CD4-positive, CD25-positive, alpha-beta regulatory T cell (primary cell): ENCODE results near the gene EXOC7. TPM values are rescaled to one million over a fixed set of nuclear protein-coding genes. Genes with fewer than 3 reads are reported as not detected.
"Not testable (repeated sequence)": the region's sequence is repeated elsewhere in the genome, so short reads cannot be mapped to it uniquely, and the experiment has no call there.

Source experiments
- ATAC-seq, 2 donors: fragments of 150-1000 bp; cut with Tn5 transposase; one replicate each; pipeline ENCODE4 v1.10.0; 2021; ENCODE audit warnings: low read depth in 2 of 2, moderate number of reproducible peaks in 2 of 2, moderate library complexity in 1 of 2
- DNase-seq, 3 donors: peaks; one replicate each; pipeline versions ENCODE4 v3.0.0 to v3.0.0-alpha.2; 2012 to 2022; ENCODE audit warnings: mixed read lengths in 1 of 3
- H3K27ac ChIP-seq: one replicate; pipeline ENCODE4 v1.7.0; 2013; ENCODE audit warnings: mild to moderate bottlenecking, low read length; ENCODE audit not compliant: insufficient read depth, poor library complexity, severe bottlenecking
- H3K27me3 ChIP-seq: one replicate; pipeline ENCODE4 v1.7.0; 2013; ENCODE audit warnings: low read length; ENCODE audit not compliant: control insufficient read depth, insufficient read depth
- H3K36me3 ChIP-seq: one replicate; pipeline ENCODE4 v1.7.0; 2013; ENCODE audit warnings: mild to moderate bottlenecking, low read length, moderate library complexity; ENCODE audit not compliant: control insufficient read depth, insufficient read depth
- H3K4me1 ChIP-seq: 2 replicates; pipeline ENCODE4 v1.7.0; 2013; ENCODE audit warnings: mild to moderate bottlenecking, low read length; ENCODE audit not compliant: insufficient read depth, control insufficient read depth, poor library complexity, severe bottlenecking
- H3K4me3 ChIP-seq: one replicate; pipeline ENCODE4 v1.7.0; 2013; ENCODE audit warnings: low read depth, mild to moderate bottlenecking, low read length, moderate library complexity
- H3K9me3 ChIP-seq, 2 experiments: 1 replicate in 1 of 2; 2 replicates in 1 of 2; pipeline ENCODE4 v1.7.0; 2013; ENCODE audit warnings: low read length in 2 of 2, mild to moderate bottlenecking in 1 of 2, moderate library complexity in 1 of 2; ENCODE audit not compliant: control insufficient read depth in 2 of 2
- H3K27ac Mint-ChIP-seq, 3 donors: one replicate each; pipeline ENCODE4 v1.8.0; 2020 to 2022; ENCODE audit warnings: mild to moderate bottlenecking in 3 of 3, mixed read lengths in 3 of 3, moderate library complexity in 2 of 3
- H3K27me3 Mint-ChIP-seq: one replicate; pipeline ENCODE4 v1.8.0; 2022; ENCODE audit warnings: mild to moderate bottlenecking, mixed read lengths
- H3K36me3 Mint-ChIP-seq: one replicate; pipeline ENCODE4 v1.8.0; 2020; ENCODE audit warnings: mixed read lengths
- H3K4me1 Mint-ChIP-seq, 4 donors: one replicate each; pipeline ENCODE4 v1.8.0; 2020 to 2022; ENCODE audit warnings: mixed read lengths in 4 of 4, mild to moderate bottlenecking in 1 of 4
- H3K4me3 Mint-ChIP-seq, 4 donors: one replicate each; pipeline ENCODE4 v1.8.0; 2020 to 2022; ENCODE audit warnings: mild to moderate bottlenecking in 4 of 4, mixed read lengths in 4 of 4, moderate library complexity in 3 of 4
- H3K9me3 Mint-ChIP-seq, 7 donors: one replicate each; pipeline ENCODE4 v1.8.0; 2020 to 2022; ENCODE audit warnings: mixed read lengths in 7 of 7, mild to moderate bottlenecking in 3 of 7, moderate library complexity in 2 of 7
- polyA plus RNA-seq, 4 donors: library from polyadenylated mRNA; unstranded; fragments of 300-500 nt; fragmentation: Illumina TruSeq; gene quantifications; one replicate each; pipeline ENCODE4 v1.2.3, GENCODE V29; 2021
- total RNA-seq: library from RNA; stranded (reverse); gene quantifications from one replicate; pipeline ENCODE4 v1.2.3, GENCODE V29; 2022

The EXOC7 gene
- total and polyA plus RNA-seq, 5 donors from 2014 or later = 41.3 to 105 (median 46.8) TPM

- not testable (repeated sequence) for H3K27ac ChIP-seq, H3K27me3 Mint-ChIP-seq, H3K4me1 ChIP-seq, H3K9me3 Mint-ChIP-seq, DNase-seq, H3K27me3 ChIP-seq, H3K4me3 Mint-ChIP-seq, H3K9me3 ChIP-seq, ATAC-seq, H3K4me3 ChIP-seq
- H3K36me3 ChIP-seq = peaks cover 96% of the 10 kb centered on the region
- Mint-ChIP-seq H3K27ac (peak overlapping the region in 1 of 3 donors; percentile 32), H3K36me3 (peaks cover 51% of the 10 kb centered on the region), H3K4me1 (peaks cover 0 to 14% (median 10%) of the 10 kb centered on the region in 4 donors)
Measured at GRCh38 chr17:76044475-76045007, 59.0 kb downstream of the EXOC7 start.

GRCh38 chr17:76042868-76043267 lies 60.7 kb downstream of the EXOC7 start:
- peaks cover 52% of the 10 kb centered on the region for H3K36me3 Mint-ChIP-seq
- H3K27ac Mint-ChIP-seq, H3K4me3 Mint-ChIP-seq, ATAC-seq, H3K27me3 ChIP-seq, H3K4me1 Mint-ChIP-seq, H3K27me3 Mint-ChIP-seq, DNase-seq, H3K9me3 Mint-ChIP-seq, H3K27ac ChIP-seq, H3K4me3 ChIP-seq, H3K4me1 ChIP-seq, H3K9me3 ChIP-seq: not testable (repeated sequence)
- H3K36me3 ChIP-seq = peaks cover 93% of the 10 kb centered on the region

GRCh38 chr17:76040376-76040775 lies 63.2 kb downstream of the EXOC7 start:
- no peaks in the 10 kb centered on the region for H3K4me1 ChIP-seq
- no peak for ATAC-seq
- Mint-ChIP-seq H3K4me1 (peaks cover 0 to 2% (median 0%) of the 10 kb centered on the region in 4 donors), H3K27me3 (no peaks in the 10 kb centered on the region), H3K9me3 (no peaks in the 10 kb centered on the region), H3K4me3 (no peak overlapping the region), H3K27ac (peak overlapping the region; percentile 67 to 75 (median 71)), H3K36me3 (peaks cover 43% of the 10 kb centered on the region)
- H3K36me3 ChIP-seq = peaks cover 73% of the 10 kb centered on the region
- no peaks in the 10 kb centered on the region for H3K9me3 ChIP-seq
- H3K27ac ChIP-seq = no peak overlapping the region
- H3K27me3 ChIP-seq = no peaks in the 10 kb centered on the region
- H3K4me3 ChIP-seq = no peak overlapping the region
- no peak for DNase-seq

GRCh38 chr17:76039121-76039520 lies 64.5 kb downstream of the EXOC7 start:
- peaks cover 0 to 4% (median 0%) of the 10 kb centered on the region in 4 donors for H3K4me1 Mint-ChIP-seq

GRCh38 chr17:76038050-76038449 lies 65.5 kb downstream of the EXOC7 start:
- H3K4me3 ChIP-seq = no peak overlapping the region
- H3K36me3 ChIP-seq = peaks cover 50% of the 10 kb centered on the region
- no peaks in the 10 kb centered on the region for H3K4me1 ChIP-seq
- ATAC-seq (no peak), DNase-seq (no peak)
- peaks cover 26% of the 10 kb centered on the region for H3K36me3 Mint-ChIP-seq
- H3K9me3 ChIP-seq = no peaks in the 10 kb centered on the region
- H3K27me3 Mint-ChIP-seq = no peaks in the 10 kb centered on the region
- peak overlapping the region in 2 of 3 donors; percentile 72 to 83 for H3K27ac Mint-ChIP-seq
- no peak overlapping the region for H3K27ac ChIP-seq
- no peak overlapping the region for H3K4me3 Mint-ChIP-seq
- no peaks in the 10 kb centered on the region for H3K9me3 Mint-ChIP-seq
- H3K27me3 ChIP-seq = no peaks in the 10 kb centered on the region
- peaks cover 0 to 4% (median 0%) of the 10 kb centered on the region in 4 donors for H3K4me1 Mint-ChIP-seq

More at GRCh38 chr17:76039121-76039520, 64.5 kb downstream of the EXOC7 start:
- Mint-ChIP-seq H3K27ac (peak overlapping the region in 1 of 3 donors; percentile 43), H3K9me3 (no peaks in the 10 kb centered on the region), H3K4me3 (no peak overlapping the region), H3K27me3 (no peaks in the 10 kb centered on the region), H3K36me3 (peaks cover 33% of the 10 kb centered on the region)
- peaks cover 61% of the 10 kb centered on the region for H3K36me3 ChIP-seq
- H3K9me3 ChIP-seq = no peaks in the 10 kb centered on the region
- no peak for DNase-seq
- no peak overlapping the region for H3K27ac ChIP-seq
- H3K4me1 ChIP-seq = no peaks in the 10 kb centered on the region
- no peak for ATAC-seq
- no peaks in the 10 kb centered on the region for H3K27me3 ChIP-seq
- H3K4me3 ChIP-seq = no peak overlapping the region

GRCh38 chr17:76036497-76037261 lies 66.9 kb downstream of the EXOC7 start:
- ATAC-seq (no peak), DNase-seq (no peak)
- Histone ChIP-seq H3K27me3 (no peaks in the 10 kb centered on the region), H3K27ac (no peak overlapping the region), H3K4me3 (no peak overlapping the region), H3K4me1 (no peaks in the 10 kb centered on the region), H3K36me3 (peaks cover 38% of the 10 kb centered on the region), H3K9me3 (no peaks in the 10 kb centered on the region)
- Mint-ChIP-seq H3K9me3 (peaks cover 0 to 2% (median 0%) of the 10 kb centered on the region in 7 donors), H3K4me1 (peaks cover 0 to 8% (median 0%) of the 10 kb centered on the region in 4 donors), H3K4me3 (no peak overlapping the region), H3K36me3 (peaks cover 26% of the 10 kb centered on the region), H3K27ac (peak overlapping the region in 2 of 3 donors; percentile 15 to 87), H3K27me3 (no peaks in the 10 kb centered on the region)

- peaks cover 18% of the 10 kb centered on the region for H3K36me3 ChIP-seq
- H3K4me3 Mint-ChIP-seq = no peak overlapping the region
Measured at GRCh38 chr17:76034428-76035350, 68.9 kb downstream of the EXOC7 start.

More at GRCh38 chr17:76034428-76035350, 68.9 kb downstream of the EXOC7 start:
- no peak overlapping the region for H3K4me3 ChIP-seq
- H3K9me3 ChIP-seq = no peaks in the 10 kb centered on the region
- no peak for DNase-seq
- peaks cover 18% of the 10 kb centered on the region for H3K36me3 Mint-ChIP-seq
- H3K27ac ChIP-seq = no peak overlapping the region
- H3K27me3 ChIP-seq = no peaks in the 10 kb centered on the region
- peaks cover 2 to 18% (median 3%) of the 10 kb centered on the region in 4 donors for H3K4me1 Mint-ChIP-seq
- H3K9me3 Mint-ChIP-seq = peaks cover 0 to 2% (median 0%) of the 10 kb centered on the region in 7 donors
- H3K27me3 Mint-ChIP-seq = no peaks in the 10 kb centered on the region
- H3K4me1 ChIP-seq = peaks cover 8% of the 10 kb centered on the region
- peak overlapping the region in 1 of 3 donors; percentile 40 for H3K27ac Mint-ChIP-seq
- no peak for ATAC-seq
